C4-2B (cell line): Measurements from ENCODE around the gene PNCK.

ENCODE experiments used
- CTCF ChIP-seq: fragments of 450-650 bp; conservative IDR thresholded peaks from 2 replicates; pipeline ENCODE4 v1.5.1; 2017; ENCODE audit warnings: mild to moderate bottlenecking
- ZFX ChIP-seq: fragments of 450-650 bp; IDR thresholded peaks from 2 replicates; pipeline ENCODE4 v1.6.1; 2017

GRCh38 chrX:153685156-153685536 lies 11.5 kb upstream of the PNCK start:
- TF ChIP-seq CTCF (no peak), ZFX (no peak)
